Measurements from ENCODE around the gene NTM.

GRCh38 chr11:132103021-132103420 lies 732.6 kb downstream of the NTM start:
- TF ChIP-seq CTCF (IDR thresholded peaks at IDR 0.05) = no peak
- no peak for TF ChIP-seq POLR2A (IDR thresholded peaks at IDR 0.05)
- TF ChIP-seq EP300 (IDR thresholded peaks at IDR 0.05) = no peak
